Activated CD8-positive, alpha-beta memory T cell treated with anti-CD3 and anti-CD28 coated beads for 48 hours (primary cell): ENCODE results near the gene OR2V1.
"Not testable (repeated sequence)": the region's sequence is repeated elsewhere in the genome, so short reads cannot be mapped to it uniquely, and the experiment has no call there.

ENCODE experiments used
- DNase-seq, 3 experiments: peaks; one replicate each; pipeline ENCODE4 v3.0.0-alpha.2; 2020; ENCODE audit warnings: low read depth in 2 of 3, low spot score in 2 of 3

Gene OR2V1

DNA sequence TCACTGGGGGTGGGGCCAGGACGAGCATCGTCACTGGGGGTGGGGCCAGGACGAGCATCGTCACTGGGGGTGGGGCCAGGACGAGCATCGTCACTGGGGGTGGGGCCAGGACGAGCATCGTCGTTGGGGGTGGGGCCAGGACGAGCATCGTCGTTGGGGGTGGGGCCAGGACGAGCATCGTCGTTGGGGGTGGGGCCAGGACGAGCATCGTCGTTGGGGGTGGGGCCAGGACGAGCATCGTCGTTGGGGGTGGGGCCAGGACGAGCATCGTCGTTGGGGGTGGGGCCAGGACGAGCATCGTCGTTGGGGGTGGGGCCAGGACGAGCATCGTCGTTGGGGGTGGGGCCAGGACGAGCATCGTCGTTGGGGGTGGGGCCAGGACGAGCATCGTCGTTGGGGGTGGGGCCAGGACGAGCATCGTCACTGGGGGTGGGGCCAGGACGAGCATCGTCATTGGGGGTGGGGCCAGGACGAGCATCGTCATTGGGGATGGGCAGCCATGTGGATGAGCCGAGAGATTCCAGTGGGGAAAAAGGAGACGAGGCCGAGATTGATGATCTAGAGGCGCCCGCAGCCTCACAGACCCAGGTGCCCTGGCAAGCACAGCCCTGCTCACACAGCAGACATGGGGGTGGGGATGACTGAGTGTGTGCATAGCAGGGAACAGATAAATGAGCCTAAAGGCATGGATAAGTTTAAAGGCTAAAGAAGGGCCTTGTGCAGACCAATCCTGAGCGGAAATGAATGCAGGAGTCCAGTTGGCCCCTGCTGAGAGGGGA is 30.0 kb upstream of the OR2V1 start:
- DNase-seq = not testable (repeated sequence)

DNA sequence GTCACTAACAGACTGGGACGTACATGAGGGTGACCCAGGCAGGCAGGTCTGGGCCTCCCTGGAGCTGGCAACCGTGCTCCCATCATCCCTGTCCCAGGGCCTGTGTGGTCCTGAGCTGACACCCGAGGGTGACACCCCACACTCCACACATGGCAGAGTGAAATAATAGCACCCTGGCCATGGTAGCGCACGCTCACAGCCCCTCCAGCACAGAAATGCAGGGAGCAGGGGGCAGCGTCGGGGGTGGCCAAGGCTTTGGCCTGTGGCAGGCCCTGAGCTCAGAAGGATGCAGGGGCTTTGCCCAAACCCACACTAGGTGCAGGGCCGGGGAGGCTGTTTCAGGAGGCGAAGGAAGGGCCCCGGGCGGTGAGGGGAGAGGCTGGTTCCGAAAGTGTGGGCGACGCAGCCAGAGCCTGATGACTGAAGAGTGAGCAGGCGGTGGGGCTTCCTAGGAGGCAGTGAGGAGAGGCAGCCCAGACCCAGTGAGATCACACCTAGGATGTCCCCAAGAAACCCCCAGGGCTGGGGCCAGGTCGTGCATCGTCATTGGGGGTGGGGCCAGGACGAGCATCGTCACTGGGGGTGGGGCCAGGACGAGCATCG is 29.3 kb upstream of the OR2V1 start:
- DNase-seq = peak; percentile 39 to 58 (median 54)

DNA sequence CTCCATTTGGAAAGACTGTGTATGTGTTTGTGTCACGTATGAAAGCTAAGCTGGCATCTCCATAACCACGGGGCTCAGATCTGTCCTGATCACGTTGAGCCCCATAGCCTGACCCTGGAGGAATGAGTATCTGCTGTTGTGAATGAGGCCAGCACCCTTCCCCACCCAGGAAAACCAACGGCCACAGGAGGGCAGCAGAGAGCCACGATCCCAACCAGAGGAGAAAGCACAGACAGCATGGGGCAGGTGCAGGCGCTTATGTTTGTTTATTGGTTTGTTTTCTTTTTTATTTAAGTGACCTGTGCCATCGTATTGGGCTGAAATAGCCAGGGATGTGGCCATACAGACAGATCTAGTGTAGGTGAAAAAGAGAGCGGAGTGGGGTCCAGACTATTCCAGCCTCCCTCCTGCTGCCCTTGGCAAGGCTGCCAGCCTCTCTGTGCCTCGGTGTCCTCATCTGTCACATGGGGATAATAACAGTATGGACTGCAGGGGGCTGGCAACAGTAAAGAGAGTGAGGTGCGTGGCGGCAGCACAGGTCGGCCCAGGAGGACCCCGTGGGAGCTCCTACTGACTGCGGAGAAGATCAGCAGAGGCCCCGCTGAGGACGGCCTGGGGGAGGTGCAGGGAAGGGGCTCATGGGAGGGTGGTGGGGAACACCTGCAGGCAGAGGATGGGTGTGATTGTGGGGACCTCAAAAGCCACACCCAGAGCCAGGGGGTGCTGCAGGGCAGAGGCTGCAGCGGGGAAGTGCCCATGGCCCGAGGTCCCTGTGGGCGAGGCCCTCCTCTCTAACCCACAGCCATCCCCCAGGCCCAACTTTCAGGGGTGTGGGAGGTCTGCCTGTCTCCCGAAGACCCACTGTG is 28.6 kb upstream of the OR2V1 start:
- peak; percentile 63 to 99 (median 98) for DNase-seq

DNA sequence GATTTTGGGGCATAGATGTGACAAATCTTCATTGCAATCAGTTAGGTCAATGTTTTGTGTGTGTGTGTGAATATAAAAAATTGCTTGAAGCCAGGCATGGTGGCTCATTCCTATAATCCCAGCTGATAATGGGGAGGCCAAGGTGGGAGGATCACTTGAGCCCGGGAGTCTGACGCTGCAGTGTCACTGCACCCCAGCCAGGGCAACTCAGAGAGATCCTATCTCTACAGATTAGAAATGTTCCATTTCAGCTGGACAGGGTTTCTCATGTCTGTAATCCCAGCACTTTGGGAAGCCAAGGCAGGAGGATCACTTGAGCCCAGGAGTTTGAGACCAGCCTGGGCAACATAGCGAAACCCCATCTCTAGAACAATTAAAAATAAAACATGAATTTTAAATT is 27.9 kb upstream of the OR2V1 start:
- DNase-seq = no peak

DNA sequence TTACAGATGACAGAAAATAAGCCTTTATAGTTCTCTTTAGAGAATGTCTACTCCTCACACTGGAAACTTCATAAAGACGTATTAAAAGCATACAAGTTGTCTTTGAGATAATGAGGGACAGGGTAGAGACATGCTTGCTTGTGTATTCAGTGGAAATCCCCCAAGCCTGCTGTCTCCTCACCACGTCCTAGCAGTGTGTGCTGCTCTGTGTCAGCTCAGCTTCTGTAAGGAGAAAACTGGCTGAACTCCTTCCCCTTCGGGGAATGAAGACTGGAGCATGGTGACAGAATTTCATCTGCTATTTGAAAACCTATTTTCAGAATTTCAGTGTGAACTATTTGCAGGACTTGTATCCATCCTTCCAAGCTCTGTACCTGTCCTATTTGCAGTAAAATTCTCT is 25.8 kb upstream of the OR2V1 start:
- no peak for DNase-seq

DNA sequence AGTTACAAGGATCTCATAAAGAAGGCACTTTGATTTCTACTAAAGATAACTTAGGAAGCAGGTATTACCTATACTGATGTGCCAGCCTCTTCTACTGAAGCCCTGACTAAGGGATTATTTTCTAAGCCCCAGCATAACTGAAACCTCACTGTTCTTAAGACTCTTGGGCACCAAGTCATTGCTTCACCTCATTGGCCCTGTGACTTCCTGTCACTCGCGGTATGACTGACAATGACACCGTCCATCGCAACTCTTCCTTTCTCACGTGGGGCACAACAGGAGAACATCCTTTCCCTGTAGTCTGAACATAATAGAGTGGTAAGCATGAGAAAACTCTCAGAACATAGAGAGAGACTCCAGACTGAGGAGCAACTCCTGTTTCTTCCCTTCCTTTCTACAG is 22.8 kb upstream of the OR2V1 start:
- DNase-seq = no peak

DNA sequence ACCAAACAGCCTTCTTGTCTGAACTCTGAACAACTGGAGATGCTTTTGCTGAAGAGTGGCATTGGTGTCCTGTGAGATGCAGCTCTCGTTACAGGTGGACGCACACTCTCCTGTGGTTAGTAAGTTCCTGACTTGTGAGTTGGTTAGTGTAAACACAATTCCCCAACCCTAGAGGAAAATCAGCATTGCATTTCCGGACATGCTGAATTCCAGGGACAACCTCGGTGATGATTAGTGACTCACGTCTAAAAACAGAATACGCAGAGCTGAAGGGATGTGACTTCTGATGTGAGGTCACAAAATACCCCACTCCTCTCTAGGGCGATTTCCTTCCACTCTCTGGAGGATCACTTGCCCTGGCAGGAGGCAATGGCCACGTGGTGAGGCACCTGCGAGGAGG is 21.4 kb upstream of the OR2V1 start:
- no peak for DNase-seq

DNA sequence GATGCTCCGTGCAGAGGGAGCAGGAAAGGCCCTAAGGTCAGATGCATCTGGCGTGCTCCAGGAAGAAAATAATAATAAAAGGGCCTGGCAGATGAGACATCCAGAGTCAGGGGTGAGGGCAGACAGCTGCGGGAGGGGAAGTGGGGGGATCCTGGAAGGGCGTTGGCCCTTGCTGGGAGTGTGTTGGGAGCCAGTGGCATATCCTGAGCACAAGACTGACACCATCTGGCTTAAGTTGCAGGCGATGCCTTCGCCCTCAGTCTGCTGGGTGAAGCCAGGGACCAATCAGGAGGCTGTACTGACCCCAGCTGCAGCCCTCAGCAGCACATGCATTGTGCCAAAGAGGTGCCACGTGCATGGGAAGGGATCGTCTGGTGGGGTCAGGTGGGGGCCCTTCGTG is 20.2 kb upstream of the OR2V1 start:
- no peak for DNase-seq

DNA sequence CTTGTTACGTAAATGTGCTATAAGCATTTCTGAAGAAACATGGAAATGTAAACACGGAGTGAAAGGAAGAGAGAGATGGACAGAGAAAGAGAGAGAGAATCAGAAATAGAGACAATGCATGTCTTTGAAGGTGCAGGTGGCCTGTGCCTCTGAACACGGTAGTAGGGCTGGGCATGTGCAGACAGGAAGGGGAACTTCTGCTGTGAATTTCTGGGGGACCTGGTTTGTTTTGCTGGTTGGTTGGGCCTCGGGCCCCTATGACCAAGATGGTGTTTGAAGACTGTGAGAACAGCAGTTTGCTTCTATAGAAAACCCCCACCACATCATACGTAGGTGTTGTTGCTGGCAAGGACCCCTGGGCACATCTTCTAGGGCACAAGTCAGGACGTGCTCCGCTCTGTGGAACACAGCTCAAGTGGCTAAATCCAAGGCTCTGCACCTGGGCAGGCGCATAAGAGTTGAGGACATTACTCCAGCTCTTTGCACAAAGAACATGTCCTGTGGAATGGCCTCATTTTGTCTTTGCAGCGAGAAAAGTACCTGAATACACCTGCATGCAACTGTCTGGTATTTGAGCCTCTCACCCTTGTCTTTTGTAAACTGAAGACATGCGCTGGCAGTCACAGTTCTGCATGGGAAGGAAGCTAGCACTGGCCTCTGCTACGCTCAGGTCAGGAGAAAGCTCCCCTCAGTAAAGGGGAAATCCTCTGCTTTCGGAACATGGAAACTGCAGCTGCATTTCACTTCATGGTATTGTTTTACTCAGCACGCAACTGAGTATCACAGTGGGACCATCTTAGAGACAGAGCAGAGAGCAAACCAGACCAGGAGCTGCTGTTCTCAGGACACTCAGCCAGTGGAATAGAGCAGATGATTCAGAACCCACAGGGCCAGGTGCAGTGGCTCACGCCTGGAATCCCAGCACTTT is 19.1 kb upstream of the OR2V1 start:
- DNase-seq = no peak

DNA sequence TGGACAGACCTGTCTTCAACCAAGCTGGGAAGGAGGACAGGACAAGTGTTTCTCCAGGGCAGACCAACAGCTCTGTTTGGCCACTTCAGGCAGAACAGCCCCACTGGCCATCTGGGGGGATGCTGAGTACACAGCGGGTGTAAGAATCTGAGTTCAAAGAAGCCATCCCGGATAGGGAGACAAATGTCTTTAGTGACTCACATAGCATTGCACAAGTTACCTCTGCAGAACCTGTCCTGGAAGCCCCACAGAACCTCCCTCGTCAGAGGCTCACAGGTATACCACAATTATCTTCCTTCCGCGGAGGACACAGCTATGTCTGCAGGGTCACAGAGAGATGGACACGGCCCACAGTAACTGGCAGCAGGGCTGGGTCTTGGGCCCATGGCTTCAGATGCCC is 18.4 kb upstream of the OR2V1 start:
- DNase-seq = no peak

DNA sequence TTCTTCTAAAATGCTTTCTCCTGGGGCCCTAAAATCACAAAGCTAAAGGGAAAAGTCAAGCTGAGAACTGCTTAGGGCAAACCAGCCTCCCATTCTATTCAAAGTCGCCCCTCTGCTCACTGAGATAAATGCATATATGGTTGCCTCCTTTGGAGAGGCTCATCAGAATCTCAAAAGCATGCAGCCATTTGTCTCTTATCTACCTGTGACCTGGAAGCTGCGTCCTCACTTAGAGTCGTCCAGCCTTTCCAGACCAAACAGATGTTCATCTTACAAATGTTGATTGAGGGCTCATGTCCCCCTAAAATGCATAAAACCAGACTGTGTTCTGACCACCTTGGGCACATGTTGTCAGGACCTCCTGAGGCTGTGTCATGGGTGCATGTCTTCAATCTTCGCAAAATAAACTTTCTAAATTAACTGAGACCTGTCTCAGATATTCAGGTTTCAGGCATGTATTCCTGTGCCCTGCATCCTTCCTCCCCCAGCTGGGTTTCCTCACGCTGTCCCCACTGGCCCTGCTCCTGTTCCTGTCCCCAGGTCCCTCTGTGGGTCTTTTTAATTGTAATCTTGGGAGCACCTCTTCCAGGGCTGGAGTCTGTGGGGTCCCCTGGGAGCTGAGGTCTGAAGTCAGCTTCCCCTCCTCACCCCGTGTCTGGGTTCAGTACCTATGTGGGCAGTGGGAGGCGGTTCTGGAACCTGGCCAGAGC is 16.1 kb upstream of the OR2V1 start, which contains the start of gene OR2V2:
OR2V2 (plus strand) TSS at position 660 of the 710 bp plus-strand sequence. CDS start 7,357 bp downstream, outside the sequence.
- DNase-seq = not testable (repeated sequence)

DNA sequence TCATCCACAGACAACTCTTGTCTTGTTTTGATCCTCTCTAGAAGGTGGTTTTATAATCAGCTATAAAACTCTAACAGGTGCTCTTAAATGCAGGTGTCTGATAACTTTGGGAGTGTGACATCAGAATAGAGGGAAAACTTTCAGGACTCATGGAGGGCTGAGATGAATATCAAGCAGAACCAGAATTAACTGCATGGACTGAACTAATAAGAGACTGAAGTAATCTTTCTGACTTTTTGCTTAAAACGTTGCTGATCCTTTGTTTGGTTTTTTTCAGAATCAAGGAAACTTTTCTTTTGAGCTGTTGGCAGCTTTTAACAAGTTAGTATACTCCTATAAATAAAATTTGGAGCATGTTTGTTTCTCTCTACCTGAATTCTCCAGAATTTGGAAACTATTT is 14.2 kb upstream of the OR2V1 start:
- no peak for DNase-seq

DNA sequence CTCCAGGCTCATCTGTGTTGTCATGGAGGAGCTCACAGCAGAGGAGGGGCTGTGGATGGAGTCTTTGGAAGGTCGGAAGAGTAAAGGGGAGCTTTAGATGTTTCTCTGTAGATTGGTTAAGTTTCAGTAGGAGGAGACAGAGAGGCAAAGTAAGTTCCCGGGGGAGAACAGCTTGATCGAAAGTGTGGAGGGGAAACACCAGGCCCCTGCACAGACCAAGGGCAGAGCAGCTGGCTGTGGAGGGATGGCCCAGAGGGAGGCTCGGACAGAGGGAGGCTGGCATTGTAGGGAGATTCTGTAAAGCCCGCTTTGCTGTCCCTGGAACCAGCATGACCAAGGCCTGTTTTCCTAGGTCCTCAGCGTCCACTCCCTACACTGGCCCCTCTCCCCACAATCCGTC is 11.1 kb upstream of the OR2V1 start:
- no peak for DNase-seq

DNA sequence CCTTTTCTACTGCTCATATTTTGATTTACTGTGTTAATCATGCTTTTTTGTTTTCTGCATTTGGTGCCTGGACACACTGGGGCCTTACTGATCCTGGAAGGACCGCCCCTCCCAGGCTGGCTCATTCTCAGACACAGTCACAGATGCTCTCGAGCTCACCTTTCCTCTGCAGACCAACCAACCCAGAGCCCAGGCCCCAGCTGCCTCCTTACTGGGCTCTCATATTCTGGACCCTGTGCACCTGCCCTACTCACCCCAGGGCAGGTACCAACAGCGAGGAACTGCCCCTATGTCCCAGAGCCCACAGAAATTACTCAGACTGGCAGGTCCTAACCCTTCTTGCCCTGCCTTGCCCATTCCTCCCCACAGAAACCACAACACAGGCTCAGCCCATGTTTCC is 9.8 kb upstream of the OR2V1 start:
- DNase-seq = no peak

DNA sequence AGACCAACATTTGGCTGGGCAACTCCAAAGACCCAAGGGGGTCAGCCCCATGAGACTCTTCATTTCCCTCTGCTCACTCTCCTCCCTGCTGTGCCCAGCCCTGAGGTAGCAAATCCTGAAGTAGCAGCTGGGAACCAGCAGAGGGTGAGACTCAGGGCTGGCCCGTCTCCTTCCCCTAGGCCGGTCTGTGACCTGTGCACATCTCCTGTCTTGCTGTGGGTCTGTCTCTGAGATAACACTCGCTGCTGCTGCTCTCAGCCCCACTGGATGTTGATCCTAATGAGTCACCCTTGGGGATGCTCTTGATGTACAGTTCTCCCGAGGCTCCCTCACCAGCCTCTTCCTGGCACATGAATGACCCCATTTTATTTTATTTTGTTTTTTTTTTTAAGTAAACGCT is 7.3 kb upstream of the OR2V1 start:
- DNase-seq = no peak

DNA sequence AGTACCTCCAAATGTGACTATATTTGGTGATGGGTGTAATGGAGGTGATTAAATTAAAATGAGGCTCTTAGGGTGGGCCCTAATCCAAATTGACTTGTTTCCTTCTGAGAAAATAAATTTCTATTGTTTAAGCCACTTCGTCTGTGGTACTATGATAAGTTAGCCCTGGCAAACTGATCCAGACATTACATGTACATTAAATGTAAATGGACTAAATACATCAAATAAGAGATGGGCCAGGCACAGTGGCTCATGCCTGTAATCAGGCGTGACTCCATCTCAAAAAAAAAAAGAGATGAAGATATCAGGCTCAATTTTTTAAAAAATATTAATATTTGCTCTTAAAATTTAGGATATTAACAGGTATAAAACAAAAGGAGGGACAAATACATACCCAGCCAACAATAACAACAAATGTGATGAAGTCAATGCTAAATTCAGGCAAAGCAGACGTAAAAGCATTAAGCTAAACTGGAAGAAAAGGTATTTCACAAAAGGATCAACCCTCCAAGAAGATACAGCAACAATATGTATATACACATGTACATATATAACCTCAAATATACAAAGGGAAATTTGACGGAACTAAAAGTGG is 5.5 kb upstream of the OR2V1 start:
- no peak for DNase-seq

DNA sequence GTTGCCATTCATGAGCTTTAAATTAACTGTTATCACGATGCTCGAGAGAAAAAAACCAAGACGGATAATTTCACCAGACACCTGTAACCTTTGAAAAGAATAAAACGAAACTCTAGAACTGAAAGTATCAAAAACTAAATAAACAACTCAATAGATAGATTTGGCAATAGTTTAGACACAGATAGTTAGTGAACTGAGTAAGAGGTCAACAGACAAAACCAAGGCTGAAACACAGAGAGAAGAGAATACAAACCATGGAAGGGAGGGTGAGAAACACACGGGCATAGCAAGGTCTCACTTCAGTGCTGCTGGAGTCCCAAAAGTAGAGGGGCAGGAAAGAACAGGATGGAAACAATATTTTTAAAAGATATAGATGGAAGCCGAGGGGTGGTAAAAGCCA is 3.3 kb upstream of the OR2V1 start:
- DNase-seq = no peak

DNA sequence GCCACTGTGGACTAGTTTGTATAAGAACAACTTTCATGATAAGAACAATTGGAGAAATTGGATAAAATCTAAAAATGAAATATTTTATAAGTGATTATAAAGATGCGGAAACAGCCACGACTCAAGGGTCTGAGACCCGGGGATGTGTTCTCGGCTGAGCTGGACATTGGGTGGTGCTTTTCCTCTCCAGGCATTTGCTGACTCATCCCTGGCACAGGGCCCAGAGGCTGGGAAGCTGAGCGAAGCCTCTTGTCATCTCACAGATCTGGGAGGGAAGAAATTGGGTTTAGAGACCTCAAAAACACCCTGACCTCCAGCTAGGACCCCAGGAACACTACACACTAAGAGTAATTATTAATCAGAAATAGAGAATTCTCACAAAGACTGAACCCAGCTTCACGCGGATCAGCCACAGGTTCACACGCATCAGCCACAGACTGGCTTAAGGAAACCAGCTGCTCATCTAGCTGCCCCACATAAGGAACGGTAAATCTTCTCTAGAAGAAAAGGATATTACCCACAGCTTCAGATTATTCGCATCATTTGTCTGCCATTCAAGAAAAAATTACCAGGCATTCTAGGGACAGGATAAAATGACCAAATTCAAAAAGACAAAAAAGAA is 2.8 kb upstream of the OR2V1 start:
- no peak for DNase-seq

DNA sequence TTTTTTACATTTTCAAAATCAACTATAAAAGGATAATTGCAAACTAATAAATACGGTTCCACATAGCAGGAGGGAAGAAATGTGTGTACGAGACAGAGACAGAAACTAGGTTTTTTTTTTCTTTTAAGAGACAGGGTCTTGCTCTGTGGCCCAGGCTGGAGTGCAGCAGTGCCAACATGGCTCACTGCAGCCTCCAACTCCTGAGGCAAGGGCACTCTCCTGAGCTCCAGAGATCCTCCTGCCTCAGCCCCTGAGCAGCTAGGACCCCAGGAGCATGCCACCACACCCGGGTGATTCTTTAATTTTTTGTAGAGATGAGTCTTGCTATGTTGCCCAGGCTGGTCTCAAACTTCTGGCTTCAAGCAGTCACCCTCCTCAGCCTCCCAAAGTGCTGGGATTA is 2.1 kb upstream of the OR2V1 start:
- no peak for DNase-seq
